GM12875 (cell line): ENCODE data around the gene SLC30A2.

Source experiments
- H3K4me3 ChIP-seq: one replicate; pipeline ENCODE4 v1.5.1; 2011; ENCODE audit warnings: low read depth, low read length, control low read depth
- TF ChIP-seq, protein P1 (sequence below): IDR thresholded peaks from 2 replicates; pipeline ENCODE4 v1.5.1; 2011; ENCODE audit warnings: low read depth, mild to moderate bottlenecking, control low read depth, inconsistent platforms, low read length, moderate library complexity, borderline replicate concordance; ENCODE audit not compliant: insufficient read depth

The SLC30A2 gene

DNA sequence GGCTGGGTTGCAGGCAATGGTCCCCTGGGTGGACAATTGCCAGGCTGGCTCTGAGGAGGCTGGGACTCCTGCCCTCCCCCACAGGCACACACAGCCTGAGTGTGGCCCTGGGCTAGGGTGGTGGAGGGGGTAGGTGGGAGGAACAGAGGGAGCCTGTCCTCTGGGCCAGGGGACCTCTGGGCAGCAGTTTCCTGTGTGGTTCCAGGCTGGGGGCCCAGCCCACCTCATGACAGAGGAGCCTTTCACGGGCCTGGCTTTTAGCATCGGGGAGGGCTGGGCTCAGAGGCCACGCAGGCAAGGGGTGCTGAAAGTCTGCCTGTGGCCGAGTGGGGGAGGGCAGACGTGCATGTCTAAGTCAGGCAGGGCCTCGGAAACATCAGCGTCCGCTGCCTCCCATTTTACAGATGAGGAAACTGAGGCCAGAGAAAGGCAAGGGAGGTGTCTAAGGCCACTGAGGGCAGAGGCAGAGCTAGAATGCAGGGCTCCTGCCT, 17.4 kb downstream of the SLC30A2 start:
- TF ChIP-seq, protein P1, sequence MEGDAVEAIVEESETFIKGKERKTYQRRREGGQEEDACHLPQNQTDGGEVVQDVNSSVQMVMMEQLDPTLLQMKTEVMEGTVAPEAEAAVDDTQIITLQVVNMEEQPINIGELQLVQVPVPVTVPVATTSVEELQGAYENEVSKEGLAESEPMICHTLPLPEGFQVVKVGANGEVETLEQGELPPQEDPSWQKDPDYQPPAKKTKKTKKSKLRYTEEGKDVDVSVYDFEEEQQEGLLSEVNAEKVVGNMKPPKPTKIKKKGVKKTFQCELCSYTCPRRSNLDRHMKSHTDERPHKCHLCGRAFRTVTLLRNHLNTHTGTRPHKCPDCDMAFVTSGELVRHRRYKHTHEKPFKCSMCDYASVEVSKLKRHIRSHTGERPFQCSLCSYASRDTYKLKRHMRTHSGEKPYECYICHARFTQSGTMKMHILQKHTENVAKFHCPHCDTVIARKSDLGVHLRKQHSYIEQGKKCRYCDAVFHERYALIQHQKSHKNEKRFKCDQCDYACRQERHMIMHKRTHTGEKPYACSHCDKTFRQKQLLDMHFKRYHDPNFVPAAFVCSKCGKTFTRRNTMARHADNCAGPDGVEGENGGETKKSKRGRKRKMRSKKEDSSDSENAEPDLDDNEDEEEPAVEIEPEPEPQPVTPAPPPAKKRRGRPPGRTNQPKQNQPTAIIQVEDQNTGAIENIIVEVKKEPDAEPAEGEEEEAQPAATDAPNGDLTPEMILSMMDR, result no peak
- no peak overlapping the region for H3K4me3 ChIP-seq

- TF ChIP-seq, protein P1, result no peak
- no peak overlapping the region for H3K4me3 ChIP-seq
Measured at GRCh38 chr1:26027716-26028489, 18.0 kb downstream of the SLC30A2 start.

DNA sequence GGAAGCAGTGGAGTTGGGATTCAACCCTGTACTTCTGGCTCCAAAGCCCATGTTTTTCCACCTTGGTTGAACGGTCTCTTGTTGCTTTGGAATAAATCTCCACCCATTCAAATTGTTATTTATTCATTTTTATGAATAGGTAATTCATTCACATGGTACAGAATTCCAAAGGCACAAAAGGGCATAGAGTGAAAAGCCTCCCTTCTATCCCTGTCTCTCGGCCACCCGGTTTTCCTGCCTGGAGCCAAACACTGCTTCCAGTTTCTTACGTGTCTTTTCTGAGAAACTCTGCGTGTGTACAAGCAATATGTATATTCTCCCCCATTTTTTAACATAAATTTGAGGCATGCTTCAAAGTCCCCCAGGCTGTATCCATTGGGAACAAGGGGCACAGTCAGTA, 20.4 kb downstream of the SLC30A2 start:
- TF ChIP-seq, protein P1, result no peak
- no peak overlapping the region for H3K4me3 ChIP-seq

GRCh38 chr1:26025060-26025459, 20.9 kb downstream of the SLC30A2 start:
- no peak overlapping the region for H3K4me3 ChIP-seq

GRCh38 chr1:26023826-26024225, 22.1 kb downstream of the SLC30A2 start:
- TF ChIP-seq, protein P1, result no peak
- H3K4me3 ChIP-seq, result no peak overlapping the region

More at GRCh38 chr1:26025060-26025459, 20.9 kb downstream of the SLC30A2 start:
- TF ChIP-seq, protein P1, result no peak

- H3K4me3 ChIP-seq, result no peak overlapping the region
- TF ChIP-seq, protein P1, result no peak
Measured at GRCh38 chr1:26023009-26023408, 22.9 kb downstream of the SLC30A2 start.

- TF ChIP-seq, protein P1, result no peak
- no peak overlapping the region for H3K4me3 ChIP-seq
Measured at GRCh38 chr1:26022404-26022779, 23.5 kb downstream of the SLC30A2 start.
